ENCODE measurements around the gene EPHB3. TPM values are rescaled to one million over a fixed set of nuclear protein-coding genes. Genes with fewer than 3 reads are reported as not detected.

The EPHB3 gene
- total RNA-seq, 1 donor from 2014 or later = 17.7 TPM

DNA sequence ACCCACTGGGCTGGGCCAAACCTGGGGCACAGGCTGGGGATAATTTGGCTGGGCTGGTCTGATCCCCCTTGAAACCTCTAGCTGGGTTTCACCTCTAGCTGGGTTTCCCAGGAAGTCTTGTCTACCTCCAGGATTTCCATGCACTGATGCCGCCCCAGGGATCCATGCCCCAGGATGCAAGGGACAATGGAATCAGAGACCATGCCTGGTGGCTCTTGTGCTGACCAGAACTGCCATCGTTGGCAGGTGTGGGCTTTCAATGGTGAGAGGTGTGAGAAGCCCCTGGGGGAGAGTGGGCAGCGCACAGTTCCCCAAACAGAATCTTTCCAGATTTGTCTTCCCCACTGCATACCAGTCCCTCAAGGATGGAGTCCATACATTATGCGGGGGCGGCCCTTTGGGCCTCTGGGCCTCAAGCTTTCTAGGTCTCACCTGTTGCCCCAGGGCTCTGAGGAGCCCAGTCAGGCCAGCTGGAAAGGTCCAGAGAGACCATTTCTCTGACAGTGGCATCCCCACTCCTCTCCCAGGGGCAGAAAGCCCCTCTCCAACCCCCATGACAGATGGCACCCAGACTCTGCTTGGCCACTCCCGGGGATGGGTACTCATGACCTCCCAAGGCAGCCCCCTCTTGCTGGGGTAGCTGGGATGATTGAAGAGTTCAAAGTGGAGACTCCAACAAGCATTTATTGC is 35.4 kb downstream of the EPHB3 start:
- Histone ChIP-seq H3K9me3 (no peaks in the 10 kb centered on the region), H3K27me3 (no peaks in the 10 kb centered on the region), H3K36me3 (no peaks in the 10 kb centered on the region), H3K27ac (no peak overlapping the region), H3K4me3 (no peak overlapping the region), H3K4me1 (peaks cover 35% of the 10 kb centered on the region)
- intact Hi-C loops (cut with DNase I) = no loop called here
- TF ChIP-seq, protein P1, sequence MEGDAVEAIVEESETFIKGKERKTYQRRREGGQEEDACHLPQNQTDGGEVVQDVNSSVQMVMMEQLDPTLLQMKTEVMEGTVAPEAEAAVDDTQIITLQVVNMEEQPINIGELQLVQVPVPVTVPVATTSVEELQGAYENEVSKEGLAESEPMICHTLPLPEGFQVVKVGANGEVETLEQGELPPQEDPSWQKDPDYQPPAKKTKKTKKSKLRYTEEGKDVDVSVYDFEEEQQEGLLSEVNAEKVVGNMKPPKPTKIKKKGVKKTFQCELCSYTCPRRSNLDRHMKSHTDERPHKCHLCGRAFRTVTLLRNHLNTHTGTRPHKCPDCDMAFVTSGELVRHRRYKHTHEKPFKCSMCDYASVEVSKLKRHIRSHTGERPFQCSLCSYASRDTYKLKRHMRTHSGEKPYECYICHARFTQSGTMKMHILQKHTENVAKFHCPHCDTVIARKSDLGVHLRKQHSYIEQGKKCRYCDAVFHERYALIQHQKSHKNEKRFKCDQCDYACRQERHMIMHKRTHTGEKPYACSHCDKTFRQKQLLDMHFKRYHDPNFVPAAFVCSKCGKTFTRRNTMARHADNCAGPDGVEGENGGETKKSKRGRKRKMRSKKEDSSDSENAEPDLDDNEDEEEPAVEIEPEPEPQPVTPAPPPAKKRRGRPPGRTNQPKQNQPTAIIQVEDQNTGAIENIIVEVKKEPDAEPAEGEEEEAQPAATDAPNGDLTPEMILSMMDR (IDR thresholded peaks at IDR 0.05) = no peak
- TF ChIP-seq POLR2AphosphoS5 (IDR thresholded peaks at IDR 0.05; ENCODE audit: insufficient read depth in 1 of 2, low read depth in 1 of 2) (no peak), POLR2A (IDR thresholded peaks at IDR 0.05) (no peak)
- no peak for DNase-seq (ENCODE audit: extremely low spot score in 2 of 2)

DNA sequence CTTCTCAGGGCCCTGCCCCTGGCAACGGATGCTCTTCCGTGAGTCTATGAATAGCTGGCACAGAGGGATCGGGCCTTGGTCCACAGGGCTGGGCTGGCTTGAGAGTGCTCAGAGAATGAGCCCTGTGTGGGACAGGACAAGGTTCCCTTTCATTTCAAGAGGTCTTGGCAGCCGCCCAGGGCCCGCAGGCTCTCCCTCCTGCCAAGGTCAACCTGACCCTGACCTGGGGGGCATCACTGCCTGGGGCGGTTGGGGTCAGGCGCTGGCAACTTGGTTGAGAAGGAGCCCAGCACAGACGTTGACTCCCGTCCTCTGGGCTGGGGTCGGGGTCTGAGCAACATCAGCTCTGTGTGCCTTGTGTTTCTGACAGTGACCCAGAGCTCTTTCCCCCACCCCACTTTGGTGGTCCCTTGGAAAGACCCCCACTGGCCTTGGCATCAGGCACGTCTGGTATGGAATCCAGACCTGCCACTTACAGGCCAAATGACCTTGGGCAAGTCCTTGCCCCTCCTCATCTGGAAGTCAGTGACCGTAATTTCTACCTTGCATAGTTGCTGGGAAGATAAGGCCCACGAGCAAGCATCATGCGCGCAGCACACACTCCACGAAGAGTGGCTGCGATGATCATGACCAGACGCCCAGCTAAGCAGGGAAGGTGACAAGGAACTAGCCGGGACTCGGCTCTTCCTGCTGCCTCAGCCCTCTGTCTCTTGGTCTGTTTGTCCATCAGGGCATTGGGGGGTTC is 36.4 kb downstream of the EPHB3 start:
- no peak for DNase-seq (ENCODE audit: extremely low spot score in 2 of 2)
- Histone ChIP-seq H3K4me3 (no peak overlapping the region), H3K27ac (no peak overlapping the region), H3K9me3 (no peaks in the 10 kb centered on the region), H3K27me3 (no peaks in the 10 kb centered on the region), H3K4me1 (peaks cover 36% of the 10 kb centered on the region), H3K36me3 (no peaks in the 10 kb centered on the region)
- TF ChIP-seq POLR2AphosphoS5 (IDR thresholded peaks at IDR 0.05; ENCODE audit: insufficient read depth in 1 of 2, low read depth in 1 of 2) (no peak), POLR2A (IDR thresholded peaks at IDR 0.05) (no peak)
- TF ChIP-seq, protein P1 (IDR thresholded peaks at IDR 0.05) = no peak
- intact Hi-C loops (cut with DNase I) = no loop called here

DNA sequence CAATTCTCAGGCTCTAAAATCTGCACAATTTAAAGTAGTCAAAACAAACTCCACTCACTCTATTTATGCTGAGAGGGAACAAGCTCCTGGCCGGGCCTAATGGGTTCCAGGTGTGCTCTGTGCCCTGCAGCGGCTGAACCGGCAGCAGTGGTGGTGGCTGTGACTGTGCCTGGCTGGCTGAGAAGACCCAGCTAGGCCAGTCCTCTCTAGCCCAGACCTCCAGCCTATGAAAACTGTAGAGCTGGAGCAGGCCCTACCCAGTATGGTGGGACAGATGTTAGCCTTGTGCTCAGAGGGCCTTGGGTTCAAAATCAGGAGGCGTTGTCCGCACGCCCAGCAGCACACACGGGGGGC is 37.0 kb downstream of the EPHB3 start:
- Histone ChIP-seq H3K9me3 (no peaks in the 10 kb centered on the region), H3K4me3 (no peak overlapping the region), H3K4me1 (peaks cover 33% of the 10 kb centered on the region), H3K27me3 (no peaks in the 10 kb centered on the region), H3K27ac (no peak overlapping the region), H3K36me3 (no peaks in the 10 kb centered on the region)
- TF ChIP-seq, protein P1 (IDR thresholded peaks at IDR 0.05) = no peak
- TF ChIP-seq POLR2AphosphoS5 (IDR thresholded peaks at IDR 0.05; ENCODE audit: insufficient read depth in 1 of 2, low read depth in 1 of 2) (no peak), POLR2A (IDR thresholded peaks at IDR 0.05) (no peak)
- intact Hi-C loops (cut with DNase I) = no loop called here
- DNase-seq (ENCODE audit: extremely low spot score in 2 of 2) = no peak

DNA sequence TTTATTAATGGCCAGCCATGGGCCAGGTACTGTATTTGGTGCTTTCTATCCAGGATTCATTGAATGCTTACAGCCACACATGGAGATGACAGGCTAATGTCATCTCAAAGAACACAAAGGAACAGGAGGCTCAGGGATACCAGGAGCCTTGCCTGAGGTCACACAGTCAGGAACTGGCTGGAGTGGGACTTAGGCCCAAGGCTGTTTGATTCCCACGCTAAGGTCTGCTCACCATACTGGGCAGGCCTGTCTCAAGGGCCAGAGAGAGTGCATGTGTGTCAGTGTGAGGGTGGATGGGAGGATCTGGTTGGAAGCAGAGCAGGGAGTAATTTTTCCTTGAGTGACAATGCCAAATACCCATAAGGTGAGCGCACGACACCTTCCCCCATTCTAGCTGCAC is 37.6 kb downstream of the EPHB3 start:
- peaks cover 33% of the 10 kb centered on the region for H3K4me1 ChIP-seq
- H3K9me3 ChIP-seq = no peaks in the 10 kb centered on the region
- TF ChIP-seq, protein P1 (IDR thresholded peaks at IDR 0.05) = no peak
- TF ChIP-seq POLR2AphosphoS5 (IDR thresholded peaks at IDR 0.05; ENCODE audit: insufficient read depth in 1 of 2, low read depth in 1 of 2) (no peak), POLR2A (IDR thresholded peaks at IDR 0.05) (no peak)

More for the DNA sequence above, 37.6 kb downstream of the EPHB3 start:
- Histone ChIP-seq H3K4me3 (no peak overlapping the region), H3K27me3 (no peaks in the 10 kb centered on the region), H3K36me3 (no peaks in the 10 kb centered on the region), H3K27ac (no peak overlapping the region)
- intact Hi-C loops (cut with DNase I) = no loop called here
- no peak for DNase-seq (ENCODE audit: extremely low spot score in 2 of 2)
